T follicular helper cell (primary cell): Measurements from ENCODE around the gene NOS1AP.

Experiments
- DNase-seq: peaks from one replicate; pipeline ENCODE4 v3.0.0-alpha.2; 2020; ENCODE audit warnings: low read depth

NOS1AP gene

GRCh38 chr1:162138112-162138511 lies 68.6 kb downstream of the NOS1AP start:
- DNase-seq = no peak

DNA sequence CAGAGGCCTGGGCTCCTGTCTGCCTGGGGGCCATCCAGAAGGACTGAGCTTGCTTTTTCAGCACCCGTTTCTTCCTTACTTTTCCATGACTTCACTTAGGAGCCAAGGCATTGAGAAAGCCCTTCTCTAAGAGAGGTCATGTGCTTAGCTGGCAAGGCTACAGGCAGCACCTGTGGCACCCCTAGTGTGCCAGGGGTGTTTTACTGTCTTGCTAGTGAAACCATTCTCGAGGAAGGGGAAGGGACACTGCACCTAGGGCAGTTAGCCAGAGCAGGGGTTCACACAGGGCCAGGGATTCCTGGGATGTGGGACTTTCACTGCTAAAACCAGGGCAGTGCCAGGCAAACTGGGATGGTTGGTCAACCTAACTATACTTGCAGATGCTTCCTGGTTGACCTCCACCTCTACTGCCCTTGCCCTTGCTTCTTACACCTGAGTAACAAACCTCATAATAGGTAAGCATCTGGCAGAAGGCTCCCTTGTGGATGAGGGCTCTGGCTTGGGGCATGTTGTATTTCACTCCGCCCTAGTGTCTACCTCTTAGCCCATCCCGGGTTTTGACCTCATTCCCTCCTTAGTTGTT lies 69.2 kb downstream of the NOS1AP start:
- DNase-seq = no peak

DNA sequence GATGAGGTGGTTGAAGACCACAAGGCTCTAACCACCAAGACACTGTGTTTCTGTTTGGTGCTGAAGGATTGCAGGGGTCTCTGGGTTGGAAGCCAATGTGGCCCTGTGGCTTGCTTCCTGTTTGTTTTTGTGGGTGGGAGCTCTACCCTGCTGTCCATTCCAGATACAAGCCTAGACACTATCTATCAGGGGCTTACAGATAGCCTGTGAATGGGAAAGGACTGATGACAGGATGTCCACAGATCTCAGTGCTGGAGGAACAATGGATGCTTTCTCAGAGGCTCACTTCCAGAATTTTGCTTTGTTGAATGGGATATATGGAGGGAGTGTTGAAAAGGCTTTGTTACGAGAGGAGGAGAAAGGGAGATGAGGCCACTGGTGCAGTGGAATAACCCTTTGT lies 69.7 kb downstream of the NOS1AP start:
- DNase-seq = no peak

- no peak for DNase-seq
These were observed 72.0 kb downstream of the NOS1AP start for GRCh38 chr1:162141281-162142054.

- DNase-seq = no peak
These were observed 73.5 kb downstream of the NOS1AP start for GRCh38 chr1:162142968-162143367.

- DNase-seq = no peak
These were observed 74.8 kb downstream of the NOS1AP start for GRCh38 chr1:162144268-162144667.

- DNase-seq = no peak
These were observed 75.4 kb downstream of the NOS1AP start for GRCh38 chr1:162144853-162145252.

DNA sequence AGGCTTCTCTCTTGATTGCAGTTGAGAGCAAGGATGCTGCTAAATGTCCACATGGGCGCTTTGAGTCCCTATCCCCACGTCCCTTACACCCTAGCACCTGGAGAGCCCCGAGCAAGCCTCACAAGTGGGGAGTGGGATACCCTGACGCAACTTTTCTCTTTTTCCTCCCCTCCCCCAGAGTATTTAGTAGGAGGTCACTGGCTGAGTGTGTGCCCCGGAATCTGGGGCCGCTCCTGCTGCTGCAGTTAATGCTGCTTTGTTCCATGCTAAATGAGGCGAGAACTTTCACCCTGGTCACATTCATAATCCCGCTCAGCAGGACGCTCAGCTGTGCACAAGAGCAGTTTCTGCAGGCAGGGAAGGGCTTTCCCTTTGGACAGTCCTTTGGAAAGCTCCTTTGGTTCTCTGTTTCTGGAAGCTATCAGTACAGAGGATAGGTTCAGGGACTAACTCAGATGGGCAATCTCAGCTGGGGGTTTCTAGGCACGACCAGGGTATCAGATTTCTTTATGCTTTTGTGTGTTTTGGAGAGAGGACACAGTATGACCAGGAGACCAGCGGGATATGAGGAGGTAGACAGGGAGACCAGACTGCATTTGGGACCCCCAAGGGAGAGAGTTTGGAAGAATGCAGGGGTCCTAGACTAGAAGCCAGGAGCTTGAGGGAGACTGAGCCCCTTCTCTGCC lies 75.9 kb downstream of the NOS1AP start:
- no peak for DNase-seq

DNA sequence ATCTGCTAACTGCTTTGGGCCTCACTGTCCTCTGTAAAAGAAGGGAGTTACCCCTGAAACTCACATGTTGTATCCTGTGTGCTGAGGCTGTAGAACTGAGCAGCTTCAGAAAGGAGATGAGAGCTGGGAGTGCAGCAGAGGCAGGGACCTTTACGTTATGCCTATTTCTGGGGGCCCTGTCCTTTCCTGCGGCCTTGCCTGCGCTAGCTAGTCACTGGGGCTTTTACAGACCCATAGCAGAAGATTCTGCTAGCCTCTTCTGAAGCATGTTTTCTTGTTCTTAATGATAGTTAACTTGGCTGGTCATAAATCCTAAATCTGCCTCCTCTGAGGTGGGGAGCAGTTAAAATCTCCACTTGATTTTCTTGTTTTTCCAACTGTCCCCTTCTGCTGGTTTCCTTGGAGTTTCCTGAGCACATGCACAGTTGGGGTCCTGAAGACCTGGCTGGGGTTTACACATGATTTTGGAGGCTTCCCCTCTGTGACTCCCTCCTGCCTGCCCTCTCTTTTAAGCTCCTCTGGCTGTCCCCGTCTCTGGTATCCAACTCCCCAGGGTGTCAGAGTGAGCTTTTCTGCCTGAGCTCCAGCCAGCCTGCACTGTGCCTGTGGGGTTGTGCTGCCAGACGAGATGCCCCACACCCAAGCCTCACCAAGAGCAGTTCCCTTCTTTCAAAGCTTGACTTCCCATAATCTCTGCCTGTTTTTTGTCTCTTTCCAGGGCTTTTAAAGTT lies 76.6 kb downstream of the NOS1AP start:
- no peak for DNase-seq

GRCh38 chr1:162147760-162148159 lies 78.3 kb downstream of the NOS1AP start:
- DNase-seq = no peak

DNA sequence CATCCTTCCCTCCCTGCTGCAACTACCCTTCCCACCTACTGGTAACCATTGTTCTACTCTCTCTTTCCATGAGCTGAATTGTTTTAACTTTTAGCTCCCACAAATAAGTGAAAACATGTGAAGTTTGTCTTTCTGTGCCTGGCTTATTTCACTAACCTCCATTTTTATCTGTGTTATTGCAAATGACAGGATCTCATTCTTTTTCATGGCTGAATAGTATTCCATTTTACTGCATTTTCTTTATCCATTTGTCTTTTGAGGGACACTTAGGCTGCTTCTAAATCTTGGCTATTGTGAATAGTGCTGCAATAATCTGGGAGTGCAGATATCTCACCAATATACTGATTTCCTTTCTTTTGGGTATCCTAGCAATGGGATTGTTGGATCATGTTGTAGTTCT lies 80.6 kb downstream of the NOS1AP start:
- no peak for DNase-seq

GRCh38 chr1:162151900-162152829 lies 82.7 kb downstream of the NOS1AP start:
- no peak for DNase-seq

DNA sequence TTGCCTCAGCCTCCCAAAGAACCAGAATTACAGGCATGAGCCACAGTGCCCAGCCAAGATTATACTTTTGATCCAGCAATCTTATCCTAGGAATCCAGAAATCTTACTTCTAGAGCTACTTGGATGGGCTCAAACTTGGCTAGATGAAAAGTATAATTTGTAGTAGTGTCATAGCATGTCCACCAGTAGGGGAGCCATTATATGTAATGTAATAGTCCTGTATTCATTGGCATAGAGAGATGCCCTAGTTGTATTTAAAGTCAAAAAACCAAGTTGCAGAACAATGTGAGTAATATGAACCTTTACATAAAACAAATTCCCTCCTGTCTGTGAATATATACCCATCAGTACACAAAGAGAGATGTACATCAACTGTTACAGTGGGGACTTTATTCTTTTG lies 83.9 kb downstream of the NOS1AP start:
- no peak for DNase-seq

DNA sequence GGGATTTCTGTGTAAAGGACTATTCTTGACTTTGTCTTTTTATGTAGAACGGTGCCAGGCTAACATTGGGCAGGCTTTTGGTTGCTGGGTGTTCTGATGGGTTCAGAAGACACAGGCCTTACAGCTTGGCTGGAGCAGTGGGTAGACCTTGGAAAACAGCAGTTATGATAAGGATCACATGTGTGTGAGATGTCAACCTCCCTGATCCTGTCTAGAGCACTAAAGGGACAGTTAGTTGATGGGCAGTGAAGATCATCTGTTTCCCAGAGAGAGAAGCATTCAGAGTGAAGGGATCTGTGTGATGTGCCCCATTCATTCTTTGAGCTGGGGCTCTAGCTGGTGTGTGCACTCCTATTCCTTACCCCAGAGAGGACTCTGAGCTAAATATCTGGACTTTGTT lies 88.0 kb downstream of the NOS1AP start:
- DNase-seq = no peak

- no peak for DNase-seq
These were observed 89.3 kb downstream of the NOS1AP start for GRCh38 chr1:162158624-162159271.

DNA sequence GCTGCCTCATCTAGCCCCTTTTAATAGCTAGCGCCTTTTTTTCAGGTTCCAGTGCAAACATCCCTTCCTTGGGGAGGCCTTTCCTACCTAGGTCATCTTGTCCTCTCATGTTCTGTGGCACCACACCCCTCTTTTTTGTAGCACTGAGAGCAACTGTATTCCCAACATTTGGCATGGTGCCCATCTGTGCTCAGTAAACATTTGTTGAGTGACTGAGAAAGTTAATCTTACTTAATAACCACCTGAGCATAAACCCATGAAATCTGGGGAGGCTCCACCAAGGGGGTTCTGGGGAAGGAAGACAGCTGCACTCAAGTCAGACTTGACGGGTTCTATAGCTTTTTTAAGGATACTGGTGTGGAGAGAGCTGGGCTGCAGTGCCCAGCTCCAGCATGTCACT lies 90.0 kb downstream of the NOS1AP start:
- DNase-seq = no peak

DNA sequence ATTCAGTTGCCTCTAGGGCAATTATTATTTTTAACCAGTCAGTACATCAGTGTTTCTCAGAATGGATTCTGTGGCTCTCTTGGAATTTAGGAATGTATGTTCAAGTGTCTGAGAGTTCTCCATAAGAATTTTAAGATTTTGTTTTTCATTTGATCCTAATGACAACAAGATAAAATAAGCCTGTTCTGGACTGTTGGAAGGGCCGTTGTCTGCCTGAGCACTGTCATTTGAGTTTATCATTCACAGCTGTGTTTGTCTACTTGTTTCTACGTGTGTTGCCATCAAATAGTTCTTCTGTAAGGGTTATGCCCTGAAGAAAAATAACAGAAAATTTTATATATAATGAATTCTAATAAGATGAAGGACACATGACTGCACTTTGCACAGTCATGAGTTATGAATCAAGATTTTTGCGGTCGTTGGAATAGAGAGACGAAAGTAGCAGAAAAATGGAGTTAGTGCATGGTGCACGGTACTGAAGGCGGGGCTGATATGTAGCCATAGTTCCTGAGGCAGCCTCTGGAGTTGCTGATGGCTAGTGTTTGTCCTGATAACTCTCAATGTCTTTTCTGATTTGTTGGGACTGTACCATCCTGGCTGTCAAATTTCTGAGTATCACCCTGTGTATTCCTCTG lies 92.5 kb downstream of the NOS1AP start:
- DNase-seq = no peak

DNA sequence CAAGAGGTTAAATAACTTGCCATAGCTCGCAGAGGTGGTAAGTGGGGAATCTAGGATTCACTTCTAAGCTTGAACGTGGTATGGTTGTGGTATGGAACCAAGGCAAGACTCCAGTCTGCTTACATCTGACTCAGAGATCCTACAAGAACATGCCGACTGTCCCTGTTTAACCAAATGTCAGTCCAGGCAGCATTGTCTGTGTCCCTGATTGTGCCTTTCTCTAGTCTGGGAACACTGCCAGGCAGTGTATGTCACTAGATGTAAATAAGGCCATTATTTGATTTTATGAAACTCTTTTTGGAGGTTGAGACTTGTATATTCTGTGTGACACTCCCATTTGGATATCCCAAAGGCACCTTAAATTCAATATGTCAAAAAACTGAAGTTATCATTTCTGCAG lies 96.0 kb downstream of the NOS1AP start:
- no peak for DNase-seq

DNA sequence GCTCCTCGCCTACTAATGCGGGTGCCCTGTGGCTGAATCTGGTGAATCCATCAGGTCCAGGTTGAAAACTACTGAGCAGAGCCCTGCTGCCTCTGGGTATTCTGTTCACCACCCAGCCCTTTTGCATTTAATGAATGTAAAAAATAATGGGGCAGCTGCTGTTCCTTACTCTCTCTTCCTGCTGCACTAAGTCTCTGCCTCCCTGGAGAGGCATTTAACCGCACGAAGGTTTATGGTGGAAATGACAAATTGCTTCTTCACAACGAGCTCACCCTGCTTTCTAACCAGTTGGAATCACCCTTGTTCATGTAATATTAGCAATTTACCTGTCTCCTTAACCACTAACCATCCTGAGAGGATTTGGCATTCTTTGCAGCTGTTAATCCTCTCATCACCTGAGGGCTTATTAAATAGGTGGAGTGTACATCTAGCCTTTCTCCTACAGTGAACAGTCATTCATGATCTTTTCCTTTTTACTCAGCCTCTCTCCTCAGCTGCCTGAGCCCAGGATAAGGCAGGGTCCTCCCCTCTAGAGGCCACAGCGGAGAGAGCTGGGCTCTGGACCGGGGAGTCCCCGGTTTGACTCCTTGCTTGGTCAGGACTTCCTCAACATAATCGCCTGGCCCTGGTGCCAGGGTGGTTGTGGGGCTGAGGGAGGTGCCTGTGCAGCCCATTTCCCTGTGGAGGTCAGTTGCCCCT lies 97.6 kb downstream of the NOS1AP start:
- no peak for DNase-seq

GRCh38 chr1:162168261-162168660 lies 98.8 kb downstream of the NOS1AP start:
- no peak for DNase-seq
